Renal pelvis (tissue), 4 donors: Measurements from ENCODE around the gene SIDT1. TPM values are rescaled to one million over a fixed set of nuclear protein-coding genes. Genes with fewer than 3 reads are reported as not detected.
A peak's percentile ranks its signal among the peaks of the same experiment; 100 is the strongest.
"Not testable (repeated sequence)": the region's sequence is repeated elsewhere in the genome, so short reads cannot be mapped to it uniquely, and the experiment has no call there.

Experiments
- DNase-seq: peaks from one replicate; pipeline ENCODE4 v3.0.0-alpha.2; 2013
- polyA plus RNA-seq, 3 donors: library from polyadenylated mRNA; unstranded; fragments of 120-200 nt; gene quantifications; one replicate each; pipeline ENCODE4 v1.2.1, GENCODE V29; 2013; ENCODE audit not compliant: insufficient read length in 3 of 3

SIDT1 gene
- polyA plus RNA-seq, 3 donors: 2.1 to 5.3 (median 3.4) TPM

- no peak for DNase-seq
These were observed 99.2 kb downstream of the SIDT1 start for GRCh38 chr3:113631573-113631972.

- no peak for DNase-seq
These were observed 102.6 kb downstream of the SIDT1 start for GRCh38 chr3:113634782-113635474.

- not testable (repeated sequence) for DNase-seq
These were observed 103.7 kb downstream of the SIDT1 start for GRCh38 chr3:113636034-113636433.

GRCh38 chr3:113637756-113638155 is 105.4 kb downstream of the SIDT1 start:
- DNase-seq: no peak

GRCh38 chr3:113638910-113639309 is 106.6 kb downstream of the SIDT1 start:
- no peak for DNase-seq

GRCh38 chr3:113643583-113643982 is 111.2 kb downstream of the SIDT1 start:
- no peak for DNase-seq

GRCh38 chr3:113648524-113648923 is 116.2 kb downstream of the SIDT1 start:
- DNase-seq: no peak

GRCh38 chr3:113649174-113649845 is 117.0 kb downstream of the SIDT1 start:
- no peak for DNase-seq

- no peak for DNase-seq
These were observed 122.0 kb downstream of the SIDT1 start for GRCh38 chr3:113654310-113654709.

GRCh38 chr3:113654851-113655250 is 122.5 kb downstream of the SIDT1 start:
- no peak for DNase-seq

GRCh38 chr3:113658107-113658506 is 125.8 kb downstream of the SIDT1 start:
- DNase-seq: no peak

GRCh38 chr3:113659101-113659541 is 126.8 kb downstream of the SIDT1 start:
- no peak for DNase-seq

GRCh38 chr3:113659996-113660395 is 127.6 kb downstream of the SIDT1 start:
- DNase-seq: no peak

- DNase-seq: no peak
These were observed 128.1 kb downstream of the SIDT1 start for GRCh38 chr3:113660458-113660857.

GRCh38 chr3:113660896-113661295 is 128.5 kb downstream of the SIDT1 start:
- DNase-seq: no peak

- no peak for DNase-seq
These were observed 130.5 kb downstream of the SIDT1 start for GRCh38 chr3:113662824-113663223.

- no peak for DNase-seq
These were observed 131.0 kb downstream of the SIDT1 start for GRCh38 chr3:113663324-113663750.

GRCh38 chr3:113663761-113664160 is 131.4 kb downstream of the SIDT1 start:
- DNase-seq: no peak

- DNase-seq: no peak
These were observed 132.3 kb downstream of the SIDT1 start for GRCh38 chr3:113664523-113665094.

- DNase-seq: peak; percentile 78
These were observed 135.7 kb downstream of the SIDT1 start for GRCh38 chr3:113668015-113668414.

- no peak for DNase-seq
These were observed 141.2 kb downstream of the SIDT1 start for GRCh38 chr3:113673593-113673992.

GRCh38 chr3:113676261-113676660 is 143.9 kb downstream of the SIDT1 start:
- DNase-seq: no peak

GRCh38 chr3:113677737-113678136 is 145.4 kb downstream of the SIDT1 start:
- no peak for DNase-seq
